GM18951 (cell line): ENCODE data around the gene DAZAP1.

ENCODE experiments used
- POLR2A ChIP-seq: IDR thresholded peaks from 4 replicates; pipeline ENCODE4 v1.6.1; 2011; ENCODE audit warnings: mild to moderate bottlenecking; ENCODE audit not compliant: insufficient read length, insufficient read depth; ENCODE audit errors: extremely low read depth
- in situ Hi-C: fragments of 300-500 bp; cut with MboI; formaldehyde crosslinking; loops from one replicate; pipeline ENCODE4 v1.12.0; 2022; ENCODE audit warnings: low sequenced_read_pairs, mixed read lengths, inconsistent platforms; ENCODE audit not compliant: unreplicated experiment

DAZAP1 gene

GRCh38 chr19:1369214-1369805, 38.1 kb upstream of the DAZAP1 start:
- in situ Hi-C loops = no loop called here
- TF ChIP-seq POLR2A = no peak

- in situ Hi-C loops = loop anchor here (10.0 kb wide), 1 partner anchor 66 kb away; no protein-coding TSS in a partner anchor
- no peak for TF ChIP-seq POLR2A
Measured at GRCh38 chr19:1370579-1371361, 36.6 kb upstream of the DAZAP1 start.

- TF ChIP-seq POLR2A = no peak
- in situ Hi-C loops = loop anchor here (10.0 kb wide), 1 partner anchor 68 kb away; no protein-coding TSS in a partner anchor
Measured at GRCh38 chr19:1373042-1373533, 34.3 kb upstream of the DAZAP1 start.

GRCh38 chr19:1373534-1374249, 33.7 kb upstream of the DAZAP1 start:
- in situ Hi-C loops = loop anchor here (10.0 kb wide), 1 partner anchor 69 kb away; no protein-coding TSS in a partner anchor
- TF ChIP-seq POLR2A = no peak

GRCh38 chr19:1374250-1374577, 33.2 kb upstream of the DAZAP1 start:
- in situ Hi-C loops = loop anchor here (10.0 kb wide), 1 partner anchor 69 kb away; no protein-coding TSS in a partner anchor
- TF ChIP-seq POLR2A = no peak

GRCh38 chr19:1376415-1376805, 31.0 kb upstream of the DAZAP1 start:
- TF ChIP-seq POLR2A = no peak
- in situ Hi-C loops = loop anchor here (10.0 kb wide), 1 partner anchor 72 kb away; no protein-coding TSS in a partner anchor

- TF ChIP-seq POLR2A = no peak
- in situ Hi-C loops = loop anchor here (10.0 kb wide), 1 partner anchor 73 kb away; no protein-coding TSS in a partner anchor
Measured at GRCh38 chr19:1377176-1377964, 30.0 kb upstream of the DAZAP1 start.

GRCh38 chr19:1377965-1378785, 29.2 kb upstream of the DAZAP1 start:
- in situ Hi-C loops = loop anchor here (10.0 kb wide), 1 partner anchor 73 kb away; no protein-coding TSS in a partner anchor

GRCh38 chr19:1379126-1379905, 28.1 kb upstream of the DAZAP1 start:
- in situ Hi-C loops = loop anchor here (10.0 kb wide), 1 partner anchor 75 kb away; no protein-coding TSS in a partner anchor
- TF ChIP-seq POLR2A = no peak

More at GRCh38 chr19:1377965-1378785, 29.2 kb upstream of the DAZAP1 start:
- no peak for TF ChIP-seq POLR2A

GRCh38 chr19:1379961-1380489, 27.4 kb upstream of the DAZAP1 start:
- in situ Hi-C loops = loop anchor here (10.0 kb wide), 1 partner anchor 75 kb away; no protein-coding TSS in a partner anchor
- TF ChIP-seq POLR2A = no peak

- TF ChIP-seq POLR2A = no peak
- in situ Hi-C loops = no loop called here
Measured at GRCh38 chr19:1382250-1382649, 25.1 kb upstream of the DAZAP1 start.

GRCh38 chr19:1383017-1383311, 24.4 kb upstream of the DAZAP1 start:
- in situ Hi-C loops = no loop called here
- TF ChIP-seq POLR2A = no peak
